ENCODE measurements around the gene BCAS3.
"Not testable (repeated sequence)": the region's sequence is repeated elsewhere in the genome, so short reads cannot be mapped to it uniquely, and the experiment has no call there.

DNA sequence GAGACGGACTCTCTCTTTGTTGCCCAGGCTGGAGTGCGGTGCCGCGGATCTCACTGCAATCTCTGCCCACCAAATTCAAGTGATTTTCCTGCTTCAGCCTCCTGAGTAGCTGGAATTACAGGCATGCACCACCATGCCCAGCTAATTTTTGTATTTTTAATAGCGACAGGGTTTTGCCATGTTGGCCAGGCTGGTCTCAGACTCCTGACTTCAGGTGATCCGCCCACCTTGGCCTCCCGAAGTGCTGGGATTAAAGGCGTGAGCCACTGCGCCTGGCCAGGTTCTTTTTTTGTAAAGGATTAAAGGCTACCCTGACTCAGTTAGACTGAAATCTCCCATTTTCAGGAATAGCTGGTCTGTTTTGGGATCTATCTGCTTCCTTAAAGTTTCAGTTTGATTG is 681.9 kb downstream of the BCAS3 start:
- TF ChIP-seq, protein P1, sequence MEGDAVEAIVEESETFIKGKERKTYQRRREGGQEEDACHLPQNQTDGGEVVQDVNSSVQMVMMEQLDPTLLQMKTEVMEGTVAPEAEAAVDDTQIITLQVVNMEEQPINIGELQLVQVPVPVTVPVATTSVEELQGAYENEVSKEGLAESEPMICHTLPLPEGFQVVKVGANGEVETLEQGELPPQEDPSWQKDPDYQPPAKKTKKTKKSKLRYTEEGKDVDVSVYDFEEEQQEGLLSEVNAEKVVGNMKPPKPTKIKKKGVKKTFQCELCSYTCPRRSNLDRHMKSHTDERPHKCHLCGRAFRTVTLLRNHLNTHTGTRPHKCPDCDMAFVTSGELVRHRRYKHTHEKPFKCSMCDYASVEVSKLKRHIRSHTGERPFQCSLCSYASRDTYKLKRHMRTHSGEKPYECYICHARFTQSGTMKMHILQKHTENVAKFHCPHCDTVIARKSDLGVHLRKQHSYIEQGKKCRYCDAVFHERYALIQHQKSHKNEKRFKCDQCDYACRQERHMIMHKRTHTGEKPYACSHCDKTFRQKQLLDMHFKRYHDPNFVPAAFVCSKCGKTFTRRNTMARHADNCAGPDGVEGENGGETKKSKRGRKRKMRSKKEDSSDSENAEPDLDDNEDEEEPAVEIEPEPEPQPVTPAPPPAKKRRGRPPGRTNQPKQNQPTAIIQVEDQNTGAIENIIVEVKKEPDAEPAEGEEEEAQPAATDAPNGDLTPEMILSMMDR (conservative IDR thresholded peaks at IDR 0.05), result not testable (repeated sequence)
- not testable (repeated sequence) for TF ChIP-seq ZFX (IDR thresholded peaks at IDR 0.05)

All from C4-2B (cell line).